HG02884 (cell line): ENCODE results near the gene GGT5.

ENCODE experiments used
- ATAC-seq: cut with Tn5 transposase; IDR thresholded peaks from one replicate; pipeline ENCODE4 v1.9.1; 2021; ENCODE audit warnings: mild to moderate bottlenecking, moderate library complexity; ENCODE audit not compliant: unreplicated experiment

GGT5 gene

DNA sequence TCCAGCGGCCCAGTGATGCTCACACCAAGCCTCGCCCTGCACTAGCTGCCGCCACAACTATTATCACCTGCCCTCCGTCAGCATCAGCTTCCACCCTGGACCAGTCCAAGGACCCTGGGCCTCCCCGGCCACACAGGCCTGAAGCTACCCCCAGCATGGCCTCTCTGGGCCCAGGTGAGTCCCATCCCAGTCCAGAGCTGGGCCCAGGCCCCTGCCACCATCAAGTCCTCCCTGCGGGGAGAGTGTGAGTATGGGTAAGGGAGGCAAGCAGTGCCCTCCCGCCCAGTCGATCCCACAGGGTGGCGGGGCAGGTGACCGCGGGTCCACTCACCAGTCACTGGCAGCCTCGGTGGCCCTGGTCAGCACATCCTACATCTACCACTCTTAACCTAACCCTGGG lies 73.1 kb downstream of the GGT5 start:
- ATAC-seq, result no peak

DNA sequence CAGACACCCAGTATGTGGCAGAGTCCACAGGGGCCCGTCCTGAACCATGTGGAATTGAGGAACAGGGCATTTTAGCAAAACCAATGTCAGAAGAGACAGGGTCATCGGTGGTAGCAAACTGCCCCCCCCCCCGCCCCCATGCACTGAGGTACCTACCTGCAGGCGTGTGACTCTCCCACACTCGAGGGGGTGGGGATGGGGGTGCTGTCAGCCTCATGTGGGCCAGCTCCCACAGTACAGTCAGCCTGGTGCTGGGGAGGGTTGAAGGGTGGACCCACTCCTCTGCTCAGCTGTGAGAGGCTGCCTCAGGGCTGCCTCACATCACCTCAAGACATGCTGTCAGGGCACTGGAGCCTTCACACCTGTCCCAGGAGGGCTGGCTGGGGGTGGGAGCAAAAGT lies 74.2 kb downstream of the GGT5 start:
- no peak for ATAC-seq

GRCh38 chr22:24170188-24170587 lies 74.7 kb downstream of the GGT5 start:
- no peak for ATAC-seq
